Breast epithelium (tissue), 4 donors: ENCODE measurements around the gene G6PC1. TPM values are rescaled to one million over a fixed set of nuclear protein-coding genes. Genes with fewer than 3 reads are reported as not detected.
"Not testable (repeated sequence)": the region's sequence is repeated elsewhere in the genome, so short reads cannot be mapped to it uniquely, and the experiment has no call there.

Experiments used
- DNase-seq, 2 donors: peaks; one replicate each; pipeline ENCODE4 v3.0.0-alpha.2; 2019; ENCODE audit warnings: low spot score in 2 of 2
- H3K27ac ChIP-seq, 2 donors: fragments of 200-600 bp; sonication (generic) in 1 of 2; one replicate each; pipeline ENCODE4 v1.5.1; 2016 to 2019; ENCODE audit warnings: mild to moderate bottlenecking in 1 of 2
- H3K27me3 ChIP-seq, 2 donors: fragments of 200-600 bp; sonication (generic) in 1 of 2; one replicate each; pipeline versions ENCODE4 v1.5.1 to v1.6.0; 2017 to 2019; ENCODE audit warnings: control low read depth in 1 of 2, mild to moderate bottlenecking in 1 of 2
- H3K36me3 ChIP-seq: fragments of 200-600 bp; one replicate; pipeline ENCODE4 v1.5.1; 2019
- H3K4me1 ChIP-seq, 2 donors: fragments of 200-600 bp; sonication (generic); one replicate each; pipeline ENCODE4 v1.5.1; 2016 to 2019; ENCODE audit warnings: control low read depth in 1 of 2
- H3K4me3 ChIP-seq, 3 donors: fragments of 200-600 bp; sonication (generic); 1 replicate in 2 of 3; 2 replicates in 1 of 3; pipeline ENCODE4 v1.5.1; 2016 to 2019; ENCODE audit warnings: mild to moderate bottlenecking in 3 of 3, moderate library complexity in 2 of 3
- H3K9me3 ChIP-seq, 2 donors: fragments of 200-600 bp; sonication (generic) in 1 of 2; one replicate each; pipeline ENCODE4 v1.5.1; 2016 to 2019; ENCODE audit warnings: control low read depth in 1 of 2
- CTCF ChIP-seq, 3 donors: fragments of 450-650 bp; IDR thresholded peaks; one replicate each; pipeline ENCODE4 v1.5.1; 2016 to 2017; ENCODE audit warnings: antibody characterized with exemption in 3 of 3, mild to moderate bottlenecking in 3 of 3, moderate library complexity in 3 of 3
- POLR2A ChIP-seq: fragments of 450-650 bp; IDR thresholded peaks from one replicate; pipeline ENCODE4 v1.6.1; 2016; ENCODE audit warnings: antibody characterized with exemption, mild to moderate bottlenecking, moderate library complexity
- POLR2AphosphoS5 ChIP-seq, 3 donors: sonication (generic); formaldehyde crosslinking; IDR thresholded peaks; one replicate each; pipeline ENCODE4 v1.6.1; 2017; ENCODE audit warnings: antibody characterized with exemption in 3 of 3
- intact Hi-C: fragments of 100-400 bp; cut with DNase I; formaldehyde crosslinking; loops from one replicate; pipeline ENCODE4 v1.15.1; 2023; ENCODE audit warnings: low total_unique reads
- total RNA-seq, 3 donors: library from RNA; depleted of rRNA; stranded (reverse); fragments of >200 nt; gene quantifications; one replicate each; pipeline ENCODE4 v1.1.0, GENCODE V29; 2016

G6PC1 gene
- total RNA-seq, 3 donors from 2014 or later = not detected

DNA sequence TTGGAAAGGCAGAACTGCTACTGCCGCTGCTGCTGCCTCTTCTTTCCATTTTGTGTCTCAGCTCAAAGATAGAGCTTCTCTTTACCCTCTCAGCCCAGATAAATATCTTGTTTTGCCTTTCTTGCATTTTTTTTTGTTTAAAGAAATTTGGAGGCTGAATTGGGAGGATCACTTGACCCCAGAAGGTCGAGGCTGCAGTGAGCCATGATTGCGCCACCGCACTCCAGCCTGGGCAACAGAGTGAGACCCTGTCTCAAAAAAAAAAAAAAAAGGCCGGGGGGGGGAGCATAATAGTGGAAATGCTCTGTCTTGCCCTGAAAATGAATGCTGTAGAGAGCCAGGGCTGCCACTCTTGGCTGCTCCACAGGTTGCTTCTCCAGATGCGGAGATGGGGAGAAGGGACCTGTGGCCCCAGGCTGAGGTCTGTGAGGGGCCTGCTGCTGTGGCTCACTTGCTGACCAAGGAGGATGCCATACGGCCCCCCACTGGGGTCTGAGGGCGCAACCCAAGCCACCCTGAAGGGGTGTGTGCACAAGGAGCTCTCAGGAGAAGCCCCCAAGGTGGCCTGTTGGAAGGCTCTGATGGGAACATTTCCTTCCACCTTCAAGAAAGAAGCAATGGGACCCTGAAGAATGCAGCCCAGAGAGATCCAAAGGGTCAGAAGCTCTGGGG lies 21.5 kb upstream of the G6PC1 start:
- no peak for DNase-seq
- H3K36me3 ChIP-seq = no peaks in the 10 kb centered on the region
- TF ChIP-seq POLR2A (no peak), POLR2AphosphoS5 (IDR thresholded peaks at IDR 0.05) (no peak)
- no peaks in the 10 kb centered on the region for H3K4me1 ChIP-seq
- no peaks in the 10 kb centered on the region for H3K27me3 ChIP-seq
- no peak overlapping the region for H3K4me3 ChIP-seq
- no peak overlapping the region for H3K27ac ChIP-seq
- H3K9me3 ChIP-seq = no peaks in the 10 kb centered on the region
- intact Hi-C loops = no loop called here

GRCh38 chr17:42879596-42879985 lies 21.0 kb upstream of the G6PC1 start:
- no peak overlapping the region for H3K27ac ChIP-seq
- DNase-seq = no peak
- H3K4me1 ChIP-seq = no peaks in the 10 kb centered on the region
- intact Hi-C loops = no loop called here
- no peaks in the 10 kb centered on the region for H3K27me3 ChIP-seq
- no peak overlapping the region for H3K4me3 ChIP-seq
- no peak for TF ChIP-seq CTCF (IDR thresholded peaks at IDR 0.05)
- TF ChIP-seq POLR2A = no peak
- TF ChIP-seq POLR2AphosphoS5 (IDR thresholded peaks at IDR 0.05) = no peak
- no peaks in the 10 kb centered on the region for H3K36me3 ChIP-seq
- no peaks in the 10 kb centered on the region for H3K9me3 ChIP-seq

- no peaks in the 10 kb centered on the region for H3K27me3 ChIP-seq
- H3K4me3 ChIP-seq = no peak overlapping the region
- H3K4me1 ChIP-seq = no peaks in the 10 kb centered on the region
- intact Hi-C loops = no loop called here
- TF ChIP-seq POLR2AphosphoS5 (IDR thresholded peaks at IDR 0.05) (no peak), POLR2A (no peak)
- no peak overlapping the region for H3K27ac ChIP-seq
- no peak for DNase-seq
- no peaks in the 10 kb centered on the region for H3K9me3 ChIP-seq
- no peaks in the 10 kb centered on the region for H3K36me3 ChIP-seq
Measured at GRCh38 chr17:42880776-42881310, 19.8 kb upstream of the G6PC1 start.

- intact Hi-C loops, H3K27ac ChIP-seq: not testable (repeated sequence)
Measured at GRCh38 chr17:42881706-42882105, 18.9 kb upstream of the G6PC1 start.

DNA sequence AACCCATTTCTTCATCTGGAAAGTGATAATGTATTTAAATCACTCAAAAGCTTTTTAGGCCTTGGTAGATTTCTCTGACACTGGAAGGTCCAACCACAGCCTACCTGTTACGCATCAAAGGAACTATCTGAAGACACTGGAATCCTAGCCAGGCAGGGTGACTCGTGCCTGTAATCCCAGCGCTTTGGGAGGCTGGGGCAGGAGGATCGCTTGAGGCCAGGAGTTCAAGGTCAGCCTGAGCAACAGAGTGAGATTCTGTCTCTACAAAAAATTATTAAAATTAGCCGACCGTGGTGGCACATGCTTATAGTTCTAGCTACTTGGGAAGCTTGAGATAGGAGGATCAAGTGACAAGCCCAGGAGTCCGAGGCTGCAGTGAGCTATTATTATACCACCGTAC lies 18.4 kb upstream of the G6PC1 start:
- intact Hi-C loops = no loop called here
- Histone ChIP-seq H3K4me3 (no peak overlapping the region), H3K27ac (no peak overlapping the region), H3K36me3 (no peaks in the 10 kb centered on the region), H3K9me3 (no peaks in the 10 kb centered on the region), H3K4me1 (no peaks in the 10 kb centered on the region), H3K27me3 (no peaks in the 10 kb centered on the region)
- TF ChIP-seq POLR2AphosphoS5 (IDR thresholded peaks at IDR 0.05) = no peak
- no peak for DNase-seq

More at GRCh38 chr17:42881706-42882105, 18.9 kb upstream of the G6PC1 start:
- not testable (repeated sequence) for H3K36me3 ChIP-seq, H3K4me1 ChIP-seq, H3K4me3 ChIP-seq, DNase-seq, H3K27me3 ChIP-seq, H3K9me3 ChIP-seq

DNA sequence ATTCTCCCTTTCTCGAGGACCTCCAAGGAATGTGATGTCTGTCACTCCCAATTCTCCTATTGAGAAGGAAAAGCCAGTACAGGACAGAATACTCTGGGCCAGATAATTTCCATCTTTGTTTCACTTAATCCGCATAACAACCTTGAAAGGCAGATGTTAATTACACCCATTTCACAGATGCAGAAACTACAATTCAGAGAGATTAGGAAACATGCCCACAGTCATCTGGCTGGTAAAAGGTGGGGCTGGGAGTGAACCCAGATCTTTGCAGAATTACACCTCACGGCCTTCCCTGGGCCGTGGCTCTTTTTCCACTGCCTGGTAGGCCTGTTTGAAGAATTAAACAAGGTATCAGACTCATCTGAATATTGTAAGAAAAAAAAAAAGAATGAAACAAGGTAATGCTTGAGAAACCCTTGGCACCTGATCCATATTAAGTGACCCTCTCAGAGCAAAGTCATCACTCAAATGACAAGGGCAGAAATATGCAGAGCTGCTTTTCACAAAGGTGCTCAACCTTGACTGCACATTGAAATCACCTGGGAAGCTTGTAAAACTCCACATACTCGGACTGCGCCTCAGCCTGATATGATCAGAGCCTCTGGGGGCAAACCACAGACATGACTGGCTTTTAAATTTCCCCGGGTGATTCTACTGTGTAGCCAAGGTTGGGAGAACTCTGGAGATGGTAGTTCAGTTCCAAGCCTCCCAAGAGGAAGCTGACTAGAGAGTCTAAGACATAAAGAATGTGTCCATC lies 16.6 kb upstream of the G6PC1 start:
- H3K27ac ChIP-seq = no peak overlapping the region
- no peaks in the 10 kb centered on the region for H3K9me3 ChIP-seq
- TF ChIP-seq POLR2AphosphoS5 (IDR thresholded peaks at IDR 0.05) (no peak), CTCF (IDR thresholded peaks at IDR 0.05) (no peak), POLR2A (no peak)

DNA sequence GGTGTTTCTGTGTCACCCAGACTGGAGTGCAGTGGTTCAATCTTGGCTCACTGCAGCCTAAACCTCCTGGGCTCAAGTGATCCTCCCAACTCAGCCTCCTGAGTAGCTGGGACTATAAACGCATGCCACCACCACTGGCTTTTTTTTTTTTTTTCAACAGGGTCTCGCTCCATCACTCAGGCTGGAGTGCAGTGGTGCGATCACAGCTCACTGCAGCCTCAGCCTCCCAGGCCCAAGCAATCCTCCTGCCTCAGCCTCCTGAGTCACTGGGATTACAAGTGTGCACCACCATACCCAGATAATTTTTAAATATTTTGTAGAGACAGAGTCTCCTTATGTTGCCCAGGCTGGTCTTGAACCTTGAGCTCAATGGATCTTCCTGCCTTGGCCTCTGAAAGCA lies 14.8 kb upstream of the G6PC1 start:
- H3K27ac ChIP-seq, H3K4me1 ChIP-seq, H3K4me3 ChIP-seq, H3K9me3 ChIP-seq, H3K36me3 ChIP-seq, intact Hi-C loops, H3K27me3 ChIP-seq, DNase-seq: not testable (repeated sequence)

More for the DNA sequence above, 16.6 kb upstream of the G6PC1 start:
- H3K36me3 ChIP-seq = no peaks in the 10 kb centered on the region
- H3K4me3 ChIP-seq = no peak overlapping the region
- no peak for DNase-seq
- H3K27me3 ChIP-seq = no peaks in the 10 kb centered on the region
- intact Hi-C loops = no loop called here
- no peaks in the 10 kb centered on the region for H3K4me1 ChIP-seq
